OCI-LY3 (cell line): ENCODE data around the gene SYCP2L.

Source experiments
- CTCF ChIP-seq: fragments of 200-600, 300-600 bp; sonication (generic); IDR thresholded peaks from 2 replicates; pipeline ENCODE4 v1.5.1; 2014; ENCODE audit warnings: antibody characterized with exemption, low read length, low read depth
- EZH2phosphoT487 ChIP-seq: fragments of 200-600 bp; shearing (Covaris generic); IDR thresholded peaks from 2 replicates; pipeline ENCODE4 v1.6.1; 2018; ENCODE audit warnings: antibody characterized with exemption, mixed run types, low read depth

GRCh38 chr6:11015102-11015501 is 128.2 kb downstream of the SYCP2L start:
- TF ChIP-seq CTCF (no peak), EZH2phosphoT487 (no peak)
